ENCODE results near the gene TTLL11. TPM values are rescaled to one million over a fixed set of nuclear protein-coding genes. Genes with fewer than 3 reads are reported as not detected.

The TTLL11 gene
- total RNA-seq, 1 experiment from 2014 or later = 2.3 TPM

DNA sequence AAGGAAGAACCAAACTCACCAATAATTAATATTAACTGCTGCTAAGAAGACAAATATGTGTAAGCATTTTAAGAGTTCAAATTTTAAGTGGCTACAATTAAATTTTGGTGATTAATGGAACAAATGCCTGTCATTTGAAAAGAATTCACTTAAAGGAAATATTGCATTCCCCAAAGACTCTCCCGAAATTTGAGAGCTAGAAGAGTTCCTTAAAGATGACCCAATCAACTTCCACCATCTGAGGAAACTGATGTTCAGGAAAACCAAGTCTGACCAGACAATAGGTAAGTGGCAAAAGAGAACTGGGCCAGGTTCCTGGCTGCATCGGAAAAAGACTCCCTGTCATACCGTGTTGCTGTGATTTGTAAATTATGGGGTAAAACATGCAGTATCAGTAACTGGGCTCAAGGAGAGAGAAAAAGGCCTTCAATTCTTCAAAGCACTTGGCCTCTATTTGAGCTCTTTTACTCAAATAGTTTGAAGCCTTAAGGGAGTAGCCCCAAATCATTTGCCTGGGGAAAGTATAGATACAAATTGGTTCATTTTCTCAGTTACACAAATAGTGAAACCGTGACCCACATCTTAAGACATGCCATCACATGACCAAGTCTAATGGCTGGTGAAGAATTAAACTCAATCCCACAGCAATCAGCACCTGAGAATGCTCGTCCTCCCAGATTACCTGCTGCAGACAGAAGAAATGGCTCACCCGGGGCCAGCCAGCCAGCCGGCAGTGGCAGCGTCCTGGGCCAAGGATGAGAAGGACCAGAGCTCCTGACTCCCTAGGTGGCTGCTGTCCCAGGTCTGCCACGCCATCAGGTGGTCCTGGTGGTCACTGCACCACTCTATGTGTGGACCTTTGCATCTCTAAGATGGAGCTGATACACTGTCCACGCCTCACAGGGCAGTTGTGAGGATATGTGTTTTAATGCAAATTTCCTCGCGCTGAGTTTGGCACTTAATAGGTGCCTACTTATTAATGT lies 162.9 kb downstream of the TTLL11 start:
- no peaks in the 10 kb centered on the region for H4K20me1 ChIP-seq (ENCODE audit: insufficient read depth)
- no peak for TF ChIP-seq EZH2 (IDR thresholded peaks at IDR 0.05; ENCODE audit: low read depth)
- TF ChIP-seq, protein P1, sequence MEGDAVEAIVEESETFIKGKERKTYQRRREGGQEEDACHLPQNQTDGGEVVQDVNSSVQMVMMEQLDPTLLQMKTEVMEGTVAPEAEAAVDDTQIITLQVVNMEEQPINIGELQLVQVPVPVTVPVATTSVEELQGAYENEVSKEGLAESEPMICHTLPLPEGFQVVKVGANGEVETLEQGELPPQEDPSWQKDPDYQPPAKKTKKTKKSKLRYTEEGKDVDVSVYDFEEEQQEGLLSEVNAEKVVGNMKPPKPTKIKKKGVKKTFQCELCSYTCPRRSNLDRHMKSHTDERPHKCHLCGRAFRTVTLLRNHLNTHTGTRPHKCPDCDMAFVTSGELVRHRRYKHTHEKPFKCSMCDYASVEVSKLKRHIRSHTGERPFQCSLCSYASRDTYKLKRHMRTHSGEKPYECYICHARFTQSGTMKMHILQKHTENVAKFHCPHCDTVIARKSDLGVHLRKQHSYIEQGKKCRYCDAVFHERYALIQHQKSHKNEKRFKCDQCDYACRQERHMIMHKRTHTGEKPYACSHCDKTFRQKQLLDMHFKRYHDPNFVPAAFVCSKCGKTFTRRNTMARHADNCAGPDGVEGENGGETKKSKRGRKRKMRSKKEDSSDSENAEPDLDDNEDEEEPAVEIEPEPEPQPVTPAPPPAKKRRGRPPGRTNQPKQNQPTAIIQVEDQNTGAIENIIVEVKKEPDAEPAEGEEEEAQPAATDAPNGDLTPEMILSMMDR (conservative IDR thresholded peaks at IDR 0.05) = no peak
- BruUV-seq (replicated peaks) = no TSS peak
- no peak overlapping the region for H3K4me2 ChIP-seq
- H2AFZ ChIP-seq = no peak overlapping the region
- ChIA-PET POLR2A (ENCODE audit: unreplicated experiment) (no interaction called here), CTCF (interaction anchor here (0.5 to 1.1 kb wide), 4 partner anchors 210 to 384 kb away, joined by 3 to 5 read pairs (median 4); no protein-coding TSS in a partner anchor)
- H3K36me3 ChIP-seq (ENCODE audit: low read depth) = no peaks in the 10 kb centered on the region
- no peak overlapping the region for H3K27ac ChIP-seq
- H3K4me1 ChIP-seq (replicated peaks; ENCODE audit: insufficient read depth) = no peaks in the 10 kb centered on the region
- no peaks in the 10 kb centered on the region for H3K9me3 ChIP-seq (ENCODE audit: insufficient read depth, low read depth)
- H3K9me2 ChIP-seq (ENCODE audit: insufficient read depth) = no peaks in the 10 kb centered on the region
- no peak overlapping the region for H3K4me3 ChIP-seq
- DNase-seq = no peak
- H3F3A ChIP-seq (ENCODE audit: insufficient read depth, low read depth) = no peaks in the 10 kb centered on the region
- no peaks in the 10 kb centered on the region for H3K79me2 ChIP-seq (ENCODE audit: low read depth)
- no peaks in the 10 kb centered on the region for H3K27me3 ChIP-seq (ENCODE audit: insufficient read depth, low read depth)
- intact Hi-C loops (cut with micrococcal nuclease; ENCODE audit: unreplicated experiment) = no loop called here

GRCh38 chr9:121927636-121928035 lies 165.5 kb downstream of the TTLL11 start:
- H3K9me2 ChIP-seq (ENCODE audit: insufficient read depth) = no peaks in the 10 kb centered on the region
- TF ChIP-seq, protein P1 (conservative IDR thresholded peaks at IDR 0.05) = no peak
- no peak for TF ChIP-seq EZH2 (IDR thresholded peaks at IDR 0.05; ENCODE audit: low read depth)
- H3K27me3 ChIP-seq (ENCODE audit: insufficient read depth, low read depth) = no peaks in the 10 kb centered on the region
- no peaks in the 10 kb centered on the region for H4K20me1 ChIP-seq (ENCODE audit: insufficient read depth)
- H3F3A ChIP-seq (ENCODE audit: insufficient read depth, low read depth) = no peaks in the 10 kb centered on the region
- H3K4me1 ChIP-seq (replicated peaks; ENCODE audit: insufficient read depth) = no peaks in the 10 kb centered on the region
- H3K27ac ChIP-seq = no peak overlapping the region
- H3K4me3 ChIP-seq = no peak overlapping the region
- no peaks in the 10 kb centered on the region for H3K79me2 ChIP-seq (ENCODE audit: low read depth)
- POLR2A ChIA-PET (ENCODE audit: unreplicated experiment) = no interaction called here
- no peaks in the 10 kb centered on the region for H3K9me3 ChIP-seq (ENCODE audit: insufficient read depth, low read depth)
- no peak overlapping the region for H3K4me2 ChIP-seq
- no peaks in the 10 kb centered on the region for H3K36me3 ChIP-seq (ENCODE audit: low read depth)
- intact Hi-C loops (cut with micrococcal nuclease; ENCODE audit: unreplicated experiment) = no loop called here
- DNase-seq = no peak
- H2AFZ ChIP-seq = no peak overlapping the region
- CTCF ChIA-PET = no interaction called here
- no TSS peak for BruUV-seq (replicated peaks)

DNA sequence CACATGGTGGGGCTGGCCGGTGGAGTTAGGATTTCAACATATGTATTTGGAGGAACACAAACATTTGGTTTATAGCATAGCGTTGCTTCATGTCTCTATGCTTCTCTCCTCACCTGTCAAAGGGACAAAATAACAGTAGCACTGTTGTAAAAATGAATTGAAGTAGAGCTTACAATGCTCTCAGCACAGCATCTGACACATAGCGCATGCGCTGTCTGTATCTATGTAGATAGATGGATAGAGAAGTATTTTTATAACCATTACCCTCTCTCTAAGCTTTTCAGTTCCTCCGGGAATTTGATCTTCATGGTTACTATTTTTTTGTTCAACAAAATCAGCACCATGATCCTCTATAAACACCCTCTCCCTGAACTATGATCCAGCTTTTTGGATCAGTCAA lies 166.0 kb downstream of the TTLL11 start:
- Histone ChIP-seq H3K36me3 (ENCODE audit: low read depth) (no peaks in the 10 kb centered on the region), H4K20me1 (ENCODE audit: insufficient read depth) (no peaks in the 10 kb centered on the region), H2AFZ (no peak overlapping the region), H3K9me2 (ENCODE audit: insufficient read depth) (no peaks in the 10 kb centered on the region), H3K4me3 (no peak overlapping the region), H3K4me2 (no peak overlapping the region), H3K4me1 (replicated peaks; ENCODE audit: insufficient read depth) (no peaks in the 10 kb centered on the region), H3K27me3 (ENCODE audit: insufficient read depth, low read depth) (no peaks in the 10 kb centered on the region), H3K79me2 (ENCODE audit: low read depth) (no peaks in the 10 kb centered on the region), H3K9me3 (ENCODE audit: insufficient read depth, low read depth) (no peaks in the 10 kb centered on the region), H3K27ac (no peak overlapping the region), H3F3A (ENCODE audit: insufficient read depth, low read depth) (no peaks in the 10 kb centered on the region)
- ChIA-PET CTCF (no interaction called here), POLR2A (ENCODE audit: unreplicated experiment) (no interaction called here)
- DNase-seq = no peak
- intact Hi-C loops (cut with micrococcal nuclease; ENCODE audit: unreplicated experiment) = no loop called here
- no TSS peak for BruUV-seq (replicated peaks)
- TF ChIP-seq EZH2 (IDR thresholded peaks at IDR 0.05; ENCODE audit: low read depth) = no peak
- TF ChIP-seq, protein P1 (conservative IDR thresholded peaks at IDR 0.05) = no peak

All from PC-9 (cell line).